Mononuclear cell (primary cell): ENCODE data around the gene BMP10. TPM values are rescaled to one million over a fixed set of nuclear protein-coding genes. Genes with fewer than 3 reads are reported as not detected.

Experiments used
- H3K27me3 ChIP-seq: 2 replicates; pipeline ENCODE4 v1.6.0; 2011; ENCODE audit warnings: low read length, control low read depth; ENCODE audit not compliant: insufficient read depth
- H3K4me1 ChIP-seq: 2 replicates; pipeline ENCODE4 v1.5.1; 2011; ENCODE audit warnings: mild to moderate bottlenecking, low read length, control low read depth; ENCODE audit not compliant: insufficient read depth
- H3K4me3 ChIP-seq: 2 replicates; pipeline ENCODE4 v1.5.1; 2011; ENCODE audit warnings: mild to moderate bottlenecking, low read length, moderate library complexity
- H3K9me3 ChIP-seq: 2 replicates; pipeline ENCODE4 v1.5.1; 2011; ENCODE audit warnings: low read depth, mild to moderate bottlenecking, control low read depth, low read length
- total RNA-seq: library from RNA; depleted of rRNA; stranded (reverse); fragments of >200 nt; gene quantifications from one replicate; pipeline ENCODE4 v1.2.3, GENCODE V29; 2012

Gene BMP10
- total RNA-seq, 1 donor, result not detected

DNA sequence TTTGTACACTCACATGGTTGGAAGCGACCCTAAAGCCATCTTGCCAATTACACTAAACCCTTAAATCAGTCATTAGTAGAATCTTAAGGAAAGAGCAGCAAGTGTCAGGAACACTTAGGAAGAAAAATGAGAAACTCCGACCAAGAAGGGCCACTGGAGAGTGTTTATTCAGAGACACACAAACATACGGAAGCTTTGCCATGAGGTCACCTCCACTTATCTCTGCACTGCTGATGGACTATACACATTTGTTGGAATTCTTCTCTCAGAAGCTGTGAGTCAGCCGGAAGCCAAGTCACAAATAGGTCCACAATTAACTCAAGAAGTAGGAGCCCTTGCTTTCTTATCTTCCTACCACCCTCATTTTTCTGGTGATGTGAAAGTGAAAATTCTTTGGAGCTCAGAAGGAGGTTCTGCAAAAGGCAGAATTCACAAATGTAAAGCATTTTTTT is 21.6 kb downstream of the BMP10 start:
- Histone ChIP-seq H3K4me1 (no peaks in the 10 kb centered on the region), H3K27me3 (no peaks in the 10 kb centered on the region), H3K9me3 (no peaks in the 10 kb centered on the region), H3K4me3 (no peak overlapping the region)

DNA sequence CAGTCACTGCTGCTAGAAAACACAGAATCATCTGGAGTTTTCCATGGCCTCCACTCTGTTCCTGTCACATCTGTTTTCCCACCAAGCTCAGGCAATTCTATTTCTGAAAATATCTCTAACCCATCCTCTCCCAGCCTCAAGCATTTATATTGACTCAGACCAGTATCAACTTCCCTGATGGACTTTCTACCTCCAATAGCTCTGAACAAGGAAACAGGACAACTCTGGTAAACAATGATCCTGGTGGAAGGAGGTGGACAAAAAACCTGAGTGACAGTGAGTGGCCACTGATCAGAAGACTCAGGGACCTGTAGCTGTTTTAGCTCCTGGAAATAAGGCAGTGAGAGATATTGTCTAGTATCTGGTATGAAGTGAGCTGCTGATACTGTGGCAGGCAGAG is 23.4 kb downstream of the BMP10 start:
- Histone ChIP-seq H3K9me3 (no peaks in the 10 kb centered on the region), H3K4me3 (no peak overlapping the region), H3K27me3 (no peaks in the 10 kb centered on the region), H3K4me1 (no peaks in the 10 kb centered on the region)

DNA sequence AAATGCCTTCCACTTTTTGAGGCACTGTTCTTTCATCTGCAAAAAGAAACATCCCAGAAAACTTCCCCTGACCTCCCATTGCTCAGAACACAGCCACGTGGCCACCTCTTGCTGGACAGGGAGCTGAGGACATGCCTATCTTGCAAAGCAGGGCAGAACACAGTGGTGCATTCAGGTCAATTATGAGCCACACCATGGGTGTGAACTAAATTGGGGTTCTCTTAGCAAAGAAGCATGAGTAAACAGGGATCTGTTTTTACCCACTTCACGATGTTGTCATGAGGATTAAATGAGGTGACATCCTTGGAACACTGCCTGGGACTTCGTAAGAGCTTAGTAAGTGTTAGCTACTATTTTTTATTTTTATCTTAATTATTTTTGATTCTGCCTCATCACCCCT is 25.1 kb downstream of the BMP10 start:
- Histone ChIP-seq H3K4me1 (no peaks in the 10 kb centered on the region), H3K9me3 (no peaks in the 10 kb centered on the region), H3K4me3 (no peak overlapping the region), H3K27me3 (no peaks in the 10 kb centered on the region)

DNA sequence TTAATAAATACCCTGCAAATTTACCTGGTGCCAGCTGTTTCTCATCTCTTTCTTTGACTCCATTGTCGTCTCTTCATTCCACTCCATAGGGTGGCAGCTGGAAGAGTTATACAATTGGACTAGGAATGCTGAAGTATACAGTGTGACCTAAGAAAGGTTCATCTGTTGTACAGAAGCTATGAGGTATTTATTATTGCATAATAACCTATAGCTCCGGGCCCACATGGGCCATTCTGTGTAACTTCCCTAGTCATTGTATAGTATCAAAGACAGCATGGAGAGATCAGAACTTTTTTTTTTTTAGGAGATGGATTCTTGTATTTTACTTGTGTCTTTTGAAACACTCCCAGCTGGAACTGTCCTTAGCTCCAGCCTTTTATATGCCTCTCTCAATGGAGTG is 26.2 kb downstream of the BMP10 start:
- Histone ChIP-seq H3K4me1 (no peaks in the 10 kb centered on the region), H3K27me3 (no peaks in the 10 kb centered on the region), H3K4me3 (no peak overlapping the region), H3K9me3 (no peaks in the 10 kb centered on the region)

DNA sequence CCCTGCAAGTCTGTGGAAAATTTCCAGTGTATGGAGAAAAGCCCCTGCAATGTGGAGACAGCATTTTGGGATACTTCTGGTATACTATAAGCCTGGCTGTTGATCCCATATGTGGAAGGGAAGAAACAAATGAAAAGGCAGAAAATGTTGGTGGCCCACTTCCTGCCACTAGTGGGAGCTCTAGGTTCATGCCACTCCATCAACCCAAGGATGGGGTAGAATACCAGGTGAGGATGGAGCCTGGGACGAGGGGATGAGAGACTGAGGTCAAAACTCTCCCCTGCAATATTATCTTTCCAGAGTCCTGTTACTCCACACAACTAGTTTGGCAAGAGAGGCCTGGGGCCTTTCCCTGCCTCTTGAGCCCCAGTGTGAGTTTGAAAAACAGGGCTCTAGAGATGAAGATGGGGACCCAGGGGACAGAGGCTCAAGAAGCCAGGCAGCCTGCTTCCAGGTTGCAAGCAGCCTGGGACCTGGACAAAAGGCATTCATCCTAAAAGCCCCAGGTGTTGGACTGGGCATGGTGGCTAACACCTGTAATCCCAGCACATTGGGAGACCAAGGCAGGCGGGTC is 31.9 kb downstream of the BMP10 start:
- H3K9me3 ChIP-seq, result no peaks in the 10 kb centered on the region
- H3K4me3 ChIP-seq, result no peak overlapping the region
- H3K27me3 ChIP-seq, result no peaks in the 10 kb centered on the region
- peaks cover 34% of the 10 kb centered on the region for H3K4me1 ChIP-seq

DNA sequence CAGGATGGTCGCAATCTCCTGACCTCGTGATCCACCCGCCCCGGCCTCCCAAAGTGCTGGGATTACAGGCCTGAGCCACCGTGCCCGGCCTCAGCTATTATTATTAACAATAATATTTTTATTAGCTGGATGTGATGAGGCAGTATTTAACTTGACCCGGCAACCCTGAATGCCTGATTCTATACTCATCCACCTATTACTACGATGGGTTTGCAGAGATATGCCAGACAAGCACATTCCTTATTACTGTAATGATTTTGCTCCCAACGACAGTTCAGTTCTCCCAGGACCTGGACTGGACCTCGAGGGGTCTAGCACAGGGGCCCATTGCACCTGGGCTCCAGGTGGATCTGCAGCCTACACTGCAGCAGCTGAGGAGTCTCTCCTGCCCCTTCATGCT is 32.6 kb downstream of the BMP10 start:
- Histone ChIP-seq H3K4me3 (no peak overlapping the region), H3K4me1 (peaks cover 39% of the 10 kb centered on the region), H3K27me3 (no peaks in the 10 kb centered on the region), H3K9me3 (no peaks in the 10 kb centered on the region)

DNA sequence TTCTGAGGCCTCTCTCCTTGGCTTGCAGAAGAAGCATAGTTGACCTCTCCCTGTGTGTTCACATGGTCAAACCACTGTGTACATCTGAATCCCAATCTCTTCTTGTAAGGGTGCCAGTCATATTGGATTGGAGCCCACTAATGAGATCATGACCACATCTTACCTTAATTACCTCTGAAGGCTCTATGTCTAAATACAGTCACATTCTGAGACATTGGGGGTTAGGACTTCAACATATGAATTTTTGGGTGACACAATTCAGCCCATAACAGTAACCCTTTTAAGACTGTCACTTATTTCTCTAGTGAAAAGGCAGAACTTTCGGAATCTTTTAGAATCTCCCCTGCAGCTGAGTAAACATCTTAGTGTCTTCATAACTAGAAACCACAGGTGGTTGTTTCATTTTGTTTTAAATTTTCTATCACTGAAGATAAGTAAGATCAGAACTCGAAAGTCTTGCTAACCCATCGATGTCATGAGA is 33.3 kb downstream of the BMP10 start:
- Histone ChIP-seq H3K4me1 (peaks cover 45% of the 10 kb centered on the region), H3K27me3 (no peaks in the 10 kb centered on the region), H3K4me3 (no peak overlapping the region)

DNA sequence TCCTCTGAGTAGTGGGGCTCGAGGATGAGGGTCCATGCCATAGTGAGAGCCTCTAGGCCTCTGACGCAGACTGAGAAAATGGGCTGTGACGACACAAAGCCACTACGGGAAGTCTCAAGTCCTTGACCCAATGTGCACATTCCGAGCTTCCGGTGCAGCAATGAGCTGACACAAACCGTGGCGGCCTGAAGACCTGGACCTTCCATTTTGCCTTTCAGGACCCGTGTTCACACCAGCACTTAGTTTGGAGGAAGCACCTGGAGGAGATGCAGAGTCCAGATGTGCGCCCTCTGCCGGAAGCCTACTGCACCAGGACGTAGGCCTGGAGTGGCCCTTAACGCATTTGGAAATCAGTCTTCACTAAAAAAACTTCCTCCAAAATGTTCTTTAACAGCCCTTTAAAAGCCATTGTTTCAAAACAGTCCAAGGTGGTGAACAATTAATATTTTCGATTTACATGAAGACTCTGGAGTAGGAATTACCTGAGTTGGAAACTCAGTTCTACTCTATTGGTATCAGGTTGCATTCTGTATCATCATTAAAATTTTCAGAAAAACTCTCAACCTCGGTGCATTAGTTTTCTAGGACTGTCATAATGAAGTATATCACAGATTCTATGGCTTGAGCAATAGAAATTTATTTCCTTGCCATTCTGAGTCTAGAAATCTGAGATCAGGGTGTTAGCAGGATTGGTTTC is 33.9 kb downstream of the BMP10 start:
- Histone ChIP-seq H3K27me3 (no peaks in the 10 kb centered on the region), H3K9me3 (no peaks in the 10 kb centered on the region), H3K4me1 (peaks cover 51% of the 10 kb centered on the region), H3K4me3 (no peak overlapping the region)

More for the DNA sequence above, 33.3 kb downstream of the BMP10 start:
- H3K9me3 ChIP-seq, result no peaks in the 10 kb centered on the region

DNA sequence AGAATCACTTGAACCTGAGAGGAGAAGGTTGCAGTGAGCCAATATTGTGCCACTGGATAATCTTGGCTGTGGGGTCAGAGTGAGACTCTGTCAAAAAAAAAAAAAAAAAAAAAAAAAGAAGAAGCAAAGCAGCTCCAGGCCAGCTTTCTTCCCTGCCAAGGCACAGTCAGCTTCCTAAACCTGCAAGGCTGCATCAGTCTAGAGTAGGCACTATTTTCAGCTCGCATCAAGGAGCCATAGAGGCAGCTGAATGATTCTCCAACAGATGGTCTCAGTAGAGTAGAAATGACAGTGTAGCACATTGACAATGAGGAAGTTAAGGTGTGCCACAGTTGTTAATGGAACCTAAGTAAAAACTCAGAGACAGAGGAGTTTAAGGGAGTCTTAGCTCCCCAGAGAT is 35.6 kb downstream of the BMP10 start:
- Histone ChIP-seq H3K27me3 (no peaks in the 10 kb centered on the region), H3K4me1 (peaks cover 68% of the 10 kb centered on the region)

DNA sequence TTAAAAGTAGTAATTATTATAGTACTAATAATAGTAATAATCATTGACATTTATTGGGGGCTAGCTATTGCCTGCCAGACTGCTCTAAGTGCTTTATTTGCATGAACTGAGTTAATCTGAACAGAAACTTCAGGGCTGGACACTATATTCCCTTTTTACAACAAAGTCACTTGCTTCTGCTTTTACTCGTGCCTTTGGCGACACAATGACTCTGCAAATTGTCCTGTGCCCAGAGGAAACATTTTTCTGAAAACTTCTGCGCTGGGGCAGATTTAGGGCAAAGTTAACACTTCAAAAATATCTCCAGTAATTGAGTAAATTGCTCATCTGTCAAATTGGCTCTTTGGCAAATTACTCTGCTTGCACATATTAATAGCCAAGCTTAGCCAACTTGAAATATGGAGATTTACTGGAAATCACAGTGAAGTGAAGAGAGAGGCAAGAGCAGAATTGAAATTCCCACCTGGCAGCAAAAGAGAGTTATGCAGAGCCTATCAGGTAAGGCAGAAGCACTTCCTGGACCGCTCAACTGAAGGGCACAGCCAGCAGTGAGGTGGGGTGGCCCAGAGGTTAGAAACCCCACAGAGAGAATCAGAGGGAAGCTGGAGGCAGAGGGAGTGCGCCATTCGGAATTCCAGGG is 36.3 kb downstream of the BMP10 start:
- Histone ChIP-seq H3K4me3 (no peak overlapping the region), H3K4me1 (peaks cover 75% of the 10 kb centered on the region), H3K9me3 (no peaks in the 10 kb centered on the region), H3K27me3 (no peaks in the 10 kb centered on the region)

More for the DNA sequence above, 35.6 kb downstream of the BMP10 start:
- no peak overlapping the region for H3K4me3 ChIP-seq
- no peaks in the 10 kb centered on the region for H3K9me3 ChIP-seq

DNA sequence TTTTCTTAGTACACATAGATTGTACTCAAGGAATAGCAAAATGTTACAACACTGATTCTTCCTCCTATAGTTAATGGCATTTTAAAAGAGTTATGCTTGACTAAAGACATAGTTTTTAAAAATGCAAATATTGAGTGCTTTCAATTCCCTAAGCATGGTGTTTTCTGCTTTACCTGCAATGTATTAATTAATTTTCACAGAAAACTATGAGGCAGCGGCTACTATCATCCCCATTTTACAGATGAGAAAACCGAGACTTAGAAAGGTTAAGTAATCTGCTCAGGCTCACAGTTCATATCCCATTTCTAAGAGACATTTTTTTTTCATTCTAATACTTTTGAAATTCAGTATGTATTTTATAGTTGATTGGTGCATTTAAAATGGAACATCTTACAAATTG is 38.0 kb downstream of the BMP10 start:
- Histone ChIP-seq H3K27me3 (no peaks in the 10 kb centered on the region), H3K4me3 (no peak overlapping the region), H3K4me1 (peaks cover 92% of the 10 kb centered on the region), H3K9me3 (no peaks in the 10 kb centered on the region)

DNA sequence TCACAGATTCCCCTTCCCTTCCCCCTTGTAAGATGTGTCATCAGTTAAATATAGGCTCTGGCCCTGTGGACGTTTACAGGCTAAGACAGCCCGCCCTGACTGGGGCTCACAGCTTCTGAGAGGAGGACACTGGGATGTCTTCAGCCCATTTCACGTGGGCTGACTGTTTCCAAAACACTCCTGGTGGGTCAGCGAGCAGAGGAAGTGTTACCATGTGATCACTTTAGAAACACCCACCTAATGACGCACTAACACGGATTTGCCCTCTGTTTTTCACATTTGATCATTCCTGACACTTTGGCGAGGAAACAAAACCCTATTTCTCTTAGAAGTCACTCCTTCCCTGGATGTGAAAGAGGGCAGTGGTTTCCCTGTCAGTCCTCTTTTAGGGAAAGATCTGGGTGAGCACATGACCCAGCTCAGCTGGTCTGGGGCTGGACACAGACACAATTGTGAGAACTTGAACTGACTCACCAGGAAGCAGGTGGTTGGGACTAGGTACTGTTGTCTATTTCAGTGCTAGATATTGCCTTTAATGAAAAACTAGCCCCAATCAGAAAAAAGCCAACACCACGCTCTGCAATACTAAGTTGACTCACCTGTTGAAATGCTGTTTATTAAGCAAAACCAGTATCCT is 38.8 kb downstream of the BMP10 start:
- H3K27me3 ChIP-seq, result no peaks in the 10 kb centered on the region
- no peak overlapping the region for H3K4me3 ChIP-seq
- peaks cover 94% of the 10 kb centered on the region for H3K4me1 ChIP-seq
- no peaks in the 10 kb centered on the region for H3K9me3 ChIP-seq

DNA sequence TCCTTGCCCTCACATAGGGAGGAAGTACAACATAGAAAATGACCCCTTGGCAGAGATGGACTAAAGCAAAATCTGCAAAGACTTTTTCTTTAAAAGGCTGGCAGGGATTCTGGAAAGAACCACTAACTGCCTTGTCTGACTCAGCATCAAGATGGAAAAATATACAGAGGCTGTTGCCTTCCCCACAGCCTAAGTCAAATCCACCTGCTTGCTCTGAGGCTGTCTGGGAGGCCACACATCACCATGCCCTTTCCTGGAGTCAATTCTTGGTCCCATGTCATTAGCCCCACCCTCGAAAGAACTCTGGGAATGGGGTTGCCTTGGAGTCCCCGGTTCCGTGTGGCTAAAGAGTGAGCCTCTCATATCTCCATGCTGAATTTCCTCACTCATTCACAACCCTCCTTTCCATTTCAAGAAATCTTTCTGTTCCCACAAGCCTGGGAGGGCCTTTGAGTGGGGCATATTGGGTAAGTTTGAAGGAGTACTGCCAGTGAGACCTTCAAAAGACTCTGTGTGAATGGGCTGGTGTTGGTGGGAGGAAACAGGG is 39.4 kb downstream of the BMP10 start:
- no peaks in the 10 kb centered on the region for H3K9me3 ChIP-seq
- no peak overlapping the region for H3K4me3 ChIP-seq
- H3K27me3 ChIP-seq, result no peaks in the 10 kb centered on the region
- peaks cover 88% of the 10 kb centered on the region for H3K4me1 ChIP-seq

DNA sequence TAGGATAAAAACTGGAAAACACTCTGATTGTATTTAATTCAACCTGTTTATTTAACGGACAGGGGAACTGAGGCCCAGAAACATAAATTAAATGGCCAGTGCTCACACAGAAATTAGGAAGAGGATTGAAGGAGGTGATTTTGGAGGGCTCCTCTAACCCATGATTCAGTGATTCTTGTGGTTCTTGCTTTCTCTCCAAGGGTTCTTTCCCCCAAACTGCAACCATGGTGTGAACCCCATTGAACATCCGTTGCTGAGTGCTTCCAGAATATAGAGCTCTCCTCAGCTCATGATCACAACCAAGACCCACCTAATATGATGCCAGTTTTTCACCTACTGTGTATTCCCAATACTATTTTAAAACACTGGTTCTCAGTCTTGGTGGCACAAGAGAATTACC is 41.4 kb downstream of the BMP10 start:
- H3K4me1 ChIP-seq, result peaks cover 68% of the 10 kb centered on the region

More for the DNA sequence above, 41.4 kb downstream of the BMP10 start:
- no peaks in the 10 kb centered on the region for H3K27me3 ChIP-seq
- H3K4me3 ChIP-seq, result no peak overlapping the region
- no peaks in the 10 kb centered on the region for H3K9me3 ChIP-seq
